Lower leg skin (tissue), 4 donors: ENCODE measurements around the gene BUD23. TPM values are rescaled to one million over a fixed set of nuclear protein-coding genes. Genes with fewer than 3 reads are reported as not detected.
A peak's percentile ranks its signal among the peaks of the same experiment; 100 is the strongest.

Source experiments
- DNase-seq, 2 donors: peaks; one replicate each; pipeline ENCODE4 v3.0.0-alpha.2; 2019; ENCODE audit warnings: low spot score in 2 of 2
- H3K4me3 ChIP-seq: fragments of 200-600 bp; sonication (generic); 2 replicates; pipeline ENCODE4 v1.5.1; 2017; ENCODE audit warnings: mild to moderate bottlenecking, low read depth; ENCODE audit not compliant: poor library complexity, severe bottlenecking
- CTCF ChIP-seq, 3 donors: fragments of 450-650 bp; IDR thresholded peaks; one replicate each; pipeline ENCODE4 v1.5.1; 2016; ENCODE audit warnings: antibody characterized with exemption in 3 of 3, mild to moderate bottlenecking in 3 of 3, moderate library complexity in 2 of 3
- POLR2A ChIP-seq, 2 donors: fragments of 450-650 bp; IDR thresholded peaks; one replicate each; pipeline ENCODE4 v1.6.1; 2016 to 2017; ENCODE audit warnings: antibody characterized with exemption in 2 of 2, mild to moderate bottlenecking in 1 of 2, moderate library complexity in 1 of 2
- WGBS, 2 donors: methylation state at CpG; one replicate each; pipeline ENCODE4 v1.1.5; 2018; 5-methylcytosine and 5-hydroxymethylcytosine counted together
- intact Hi-C: fragments of 100-400 bp; cut with DNase I; formaldehyde crosslinking; loops from one replicate; pipeline ENCODE4 v1.15.0; 2023; ENCODE audit warnings: low total_unique reads
- microRNA counts, 2 donors: library from miRNA; unstranded; fragments of <30 nt; microRNA quantifications; one replicate each; lab custom pipeline; 2016
- microRNA-seq, 2 donors: library from miRNA; unstranded; fragments of <30 nt; microRNA quantifications; one replicate each; pipeline ENCODE4, GENCODE V29; 2016; ENCODE audit warnings: borderline replicate concordance in 2 of 2, borderline number of aligned reads in 1 of 2
- total RNA-seq, 4 donors: library from RNA; depleted of rRNA; stranded (reverse); fragments of >200 nt; gene quantifications; one replicate each; pipeline ENCODE4 v1.1.0, GENCODE V29; 2016

The BUD23 gene
- total RNA-seq, 4 donors from 2014 or later: 46.3 to 57.8 (median 53.2) TPM

GRCh38 chr7:73741600-73741999 lies 58.2 kb downstream of the BUD23 start:
- intact Hi-C loops: no loop called here
- H3K4me3 ChIP-seq: no peak overlapping the region
- WGBS, 2 donors: 84 to 87% methylated on average over 5 of the region's 5 CpGs
- no peak for DNase-seq
- no peak for TF ChIP-seq POLR2A (IDR thresholded peaks at IDR 0.05)
- TF ChIP-seq CTCF (IDR thresholded peaks at IDR 0.05): no peak

DNA sequence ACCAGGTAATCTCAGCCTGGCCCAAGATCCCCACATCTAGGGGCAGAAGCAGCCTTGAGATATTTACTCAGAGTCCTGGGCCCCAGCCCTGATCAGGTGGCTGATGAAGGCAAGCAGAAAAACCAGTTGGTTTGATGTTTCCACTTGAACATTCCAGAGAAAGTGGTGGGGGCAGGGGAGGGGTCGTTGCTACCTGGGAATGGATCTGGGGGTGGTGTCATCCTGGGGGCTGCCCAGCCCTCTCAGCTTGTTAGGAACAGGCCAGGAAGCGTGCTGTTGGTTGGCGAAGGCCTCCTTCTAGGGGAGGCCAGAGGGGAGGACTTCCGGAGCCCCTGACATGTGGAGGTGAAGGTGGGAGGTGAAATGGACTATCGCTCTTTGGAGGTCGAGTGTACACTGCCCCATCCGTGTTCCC lies 58.9 kb downstream of the BUD23 start:
- DNase-seq: no peak
- WGBS, 2 donors: 56 to 57% methylated on average over 7 of the region's 7 CpGs
- no peak for TF ChIP-seq CTCF (IDR thresholded peaks at IDR 0.05)
- no peak for TF ChIP-seq POLR2A (IDR thresholded peaks at IDR 0.05)
- no peak overlapping the region for H3K4me3 ChIP-seq
- intact Hi-C loops: no loop called here

GRCh38 chr7:73742753-73743641 lies 59.6 kb downstream of the BUD23 start:
- DNase-seq: peak in 1 of 2 donors; percentile 92
- H3K4me3 ChIP-seq: no peak overlapping the region
- TF ChIP-seq POLR2A (IDR thresholded peaks at IDR 0.05): no peak
- no peak for TF ChIP-seq CTCF (IDR thresholded peaks at IDR 0.05)
- intact Hi-C loops: no loop called here
- WGBS, 2 donors: 30 to 35% methylated on average over 26 to 35 of the region's 35 CpGs

DNA sequence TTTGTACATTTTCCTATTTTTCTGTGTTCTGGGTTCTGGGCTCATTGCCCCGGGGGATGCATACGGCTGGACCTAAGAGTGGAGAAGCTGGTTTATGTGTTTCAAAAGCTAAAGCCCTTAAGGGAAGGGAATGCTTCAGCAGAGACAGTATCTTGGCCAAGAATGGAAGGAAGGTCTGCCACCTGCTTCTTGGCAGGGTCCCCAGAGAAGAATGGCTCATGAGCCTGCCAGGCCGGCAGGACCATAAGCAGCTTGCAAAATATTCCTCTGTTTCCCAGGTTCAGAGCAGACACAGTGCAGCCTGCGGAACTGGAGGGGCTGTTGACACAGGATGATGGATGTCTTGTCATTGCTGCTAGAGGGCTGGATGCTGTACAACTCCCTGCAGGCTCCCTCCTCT lies 63.0 kb downstream of the BUD23 start:
- WGBS, 2 donors: 44 to 52% methylated on average over 4 of the region's 4 CpGs
- H3K4me3 ChIP-seq: no peak overlapping the region
- DNase-seq: no peak
- intact Hi-C loops: no loop called here
- TF ChIP-seq POLR2A (IDR thresholded peaks at IDR 0.05) (no peak), CTCF (IDR thresholded peaks at IDR 0.05) (no peak)

MicroRNAs encoded within 50 kb of the gene (microRNA counts, 767-probe panel; counts per million panel counts)
- microRNA hsa-miR-4284 (lab: Ali Mortazavi, UCI): 0 to 358 counts per million in 2 donors

Small RNA genes lying within 50 kb of the gene (microRNA-seq; reads per million reads assigned to microRNA genes)
- gene MIR4284: 0 reads per million in 2 donors

Other genes starting within 250 kb of the BUD23 start
- gene FZD9, start 249.8 kb upstream of the BUD23 start, total RNA-seq: 1 to 10 TPM; 1.7 to 3.8 (median 2.2) TPM
- gene BAZ1B, start 161.3 kb upstream of the BUD23 start, total RNA-seq: 10 to 100 TPM; 22.6 to 33.6 (median 28.8) TPM
- gene BCL7B, start 125.9 kb upstream of the BUD23 start, total RNA-seq: 10 to 100 TPM; 31.8 to 66.2 (median 47.7) TPM
- 10 to 100 TPM; 32.2 to 52.1 (median 40.3) TPM for gene TBL2, start 105.0 kb upstream of the BUD23 start, total RNA-seq
- 10 to 100 TPM in 1 of 4 donors, 1 to 10 TPM in 3; 1.3 to 12.0 (median 5.6) TPM for gene MLXIPL, start 59.1 kb upstream of the BUD23 start, total RNA-seq
- 1 to 10 TPM; 2.4 to 6.9 (median 4.1) TPM for gene VPS37D, start 15.8 kb upstream of the BUD23 start, total RNA-seq
- gene DNAJC30, start 144 bp upstream of the BUD23 start, total RNA-seq: 1 to 10 TPM; 3.4 to 6.1 (median 4.1) TPM
- 1 to 10 TPM; 2.9 to 9.2 (median 4.6) TPM for gene STX1A, start 36.1 kb downstream of the BUD23 start, total RNA-seq
- 10 to 100 TPM; 24.9 to 29.0 (median 26.3) TPM for gene ABHD11, start 55.2 kb downstream of the BUD23 start, total RNA-seq
- 10 to 100 TPM; 11.8 to 24.3 (median 19.3) TPM for gene CLDN3, start 86.7 kb downstream of the BUD23 start, total RNA-seq
- 100 to 1,000 TPM; 208 to 533 (median 298) TPM for gene CLDN4, start 147.4 kb downstream of the BUD23 start, total RNA-seq
- gene METTL27, start 158.9 kb downstream of the BUD23 start, total RNA-seq: 1 to 10 TPM; 2.0 to 7.4 (median 4.3) TPM
- gene TMEM270, start 177.6 kb downstream of the BUD23 start, total RNA-seq: not detected